GM12873 (cell line): ENCODE measurements around the gene IL3RA.

ENCODE experiments used
- TF ChIP-seq, protein P1 (sequence below): IDR thresholded peaks from 2 replicates; pipeline ENCODE4 v1.5.1; 2012; ENCODE audit warnings: low read depth, mild to moderate bottlenecking, moderate library complexity, low read length, control low read depth; ENCODE audit not compliant: insufficient read depth; ENCODE audit errors: missing control alignments

IL3RA gene

DNA sequence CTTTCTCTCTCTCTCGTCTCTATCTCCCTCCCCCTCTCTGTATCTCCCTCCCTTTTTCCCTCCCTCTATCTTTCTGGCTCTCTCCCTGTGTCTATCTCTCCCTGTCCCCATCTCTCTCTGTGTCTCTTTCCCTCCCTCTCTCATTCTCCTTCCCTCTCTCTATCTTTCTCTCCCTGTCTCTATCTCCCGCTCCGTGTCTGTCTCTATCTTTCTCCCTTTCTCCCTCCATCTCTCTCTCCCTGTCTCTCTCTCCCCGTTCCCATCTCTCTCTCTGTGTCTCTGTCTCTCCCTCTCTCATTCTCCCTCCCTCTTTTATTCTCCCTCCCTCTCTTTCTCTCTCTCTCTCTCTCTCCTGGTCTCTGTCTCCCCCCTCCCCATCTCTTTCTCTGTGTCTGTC, 22.9 kb downstream of the IL3RA start:
- TF ChIP-seq, protein P1, sequence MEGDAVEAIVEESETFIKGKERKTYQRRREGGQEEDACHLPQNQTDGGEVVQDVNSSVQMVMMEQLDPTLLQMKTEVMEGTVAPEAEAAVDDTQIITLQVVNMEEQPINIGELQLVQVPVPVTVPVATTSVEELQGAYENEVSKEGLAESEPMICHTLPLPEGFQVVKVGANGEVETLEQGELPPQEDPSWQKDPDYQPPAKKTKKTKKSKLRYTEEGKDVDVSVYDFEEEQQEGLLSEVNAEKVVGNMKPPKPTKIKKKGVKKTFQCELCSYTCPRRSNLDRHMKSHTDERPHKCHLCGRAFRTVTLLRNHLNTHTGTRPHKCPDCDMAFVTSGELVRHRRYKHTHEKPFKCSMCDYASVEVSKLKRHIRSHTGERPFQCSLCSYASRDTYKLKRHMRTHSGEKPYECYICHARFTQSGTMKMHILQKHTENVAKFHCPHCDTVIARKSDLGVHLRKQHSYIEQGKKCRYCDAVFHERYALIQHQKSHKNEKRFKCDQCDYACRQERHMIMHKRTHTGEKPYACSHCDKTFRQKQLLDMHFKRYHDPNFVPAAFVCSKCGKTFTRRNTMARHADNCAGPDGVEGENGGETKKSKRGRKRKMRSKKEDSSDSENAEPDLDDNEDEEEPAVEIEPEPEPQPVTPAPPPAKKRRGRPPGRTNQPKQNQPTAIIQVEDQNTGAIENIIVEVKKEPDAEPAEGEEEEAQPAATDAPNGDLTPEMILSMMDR: no peak

DNA sequence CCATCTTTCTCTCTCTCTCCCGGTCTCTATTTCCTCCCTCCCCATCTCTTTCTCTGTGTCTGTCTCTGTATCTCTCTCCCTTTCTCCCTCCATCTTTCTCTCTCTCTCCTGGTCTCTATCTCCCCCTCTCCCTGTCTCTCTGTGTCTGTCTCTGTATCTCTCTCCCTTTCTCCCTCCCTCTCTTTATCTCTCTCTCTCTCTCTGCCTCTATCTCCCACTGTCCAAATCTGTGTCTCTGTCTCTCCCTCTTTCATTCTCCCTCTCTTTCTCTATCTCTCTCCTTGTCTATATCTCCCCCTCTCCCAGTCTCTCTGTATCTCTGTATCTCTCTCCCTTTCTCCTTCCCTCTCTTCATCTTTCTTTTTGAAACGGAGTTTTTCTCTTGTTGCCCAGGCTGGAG, 23.6 kb downstream of the IL3RA start:
- TF ChIP-seq, protein P1: no peak

DNA sequence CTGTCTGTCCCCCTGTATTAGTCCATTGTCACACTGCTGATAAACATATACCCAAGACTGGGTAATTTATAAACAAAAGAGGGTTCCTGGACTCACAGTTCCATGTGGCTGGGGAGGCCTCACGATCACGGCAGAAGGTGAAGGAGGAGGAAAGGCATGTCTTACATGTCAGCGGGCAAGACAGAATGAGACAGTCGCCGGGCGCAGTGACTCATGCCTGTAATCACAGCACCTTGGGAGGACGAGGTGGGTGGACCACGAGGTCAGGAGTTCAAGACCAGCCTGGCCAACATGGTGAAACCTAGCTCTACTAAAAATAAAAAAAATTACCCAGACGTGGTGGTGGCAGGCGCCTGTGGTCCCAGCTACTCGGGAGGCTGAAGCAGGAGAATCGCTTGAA, 24.7 kb downstream of the IL3RA start:
- TF ChIP-seq, protein P1: no peak

DNA sequence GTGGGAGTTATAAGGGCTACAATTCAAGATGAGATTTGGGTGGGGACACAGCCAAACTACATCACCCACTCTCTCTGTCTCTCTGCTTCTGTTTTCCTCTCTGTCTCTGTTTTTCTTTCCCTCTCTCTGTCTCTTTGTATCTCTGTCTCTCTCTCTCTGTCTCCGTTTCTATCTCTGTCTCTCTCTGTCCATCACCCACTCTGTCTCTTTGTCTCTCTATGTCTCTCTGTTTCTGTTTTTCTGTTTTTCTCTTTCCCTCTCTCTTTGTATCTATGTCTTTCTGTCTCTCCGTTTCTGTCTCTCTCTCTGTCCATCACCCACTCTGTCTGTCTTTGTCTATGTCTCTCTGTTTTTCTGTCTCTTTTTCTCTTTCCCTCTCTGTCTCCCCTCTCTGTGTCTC, 25.3 kb downstream of the IL3RA start:
- TF ChIP-seq, protein P1: no peak

DNA sequence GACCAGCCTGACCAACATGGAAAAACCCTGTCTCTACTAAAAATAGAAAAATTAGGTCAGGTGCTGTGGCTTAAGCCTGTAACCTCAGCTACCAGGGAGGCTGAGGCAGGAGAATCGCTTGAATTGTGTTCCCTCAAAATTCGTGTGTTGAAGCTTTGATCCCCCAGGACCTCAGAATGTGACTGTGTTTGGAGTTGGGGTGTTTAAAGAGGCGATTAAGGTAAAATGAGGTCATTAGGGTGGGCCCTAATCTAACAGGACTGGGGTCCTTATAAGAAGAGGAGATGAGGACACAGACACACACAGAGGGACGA, 31.8 kb downstream of the IL3RA start:
- TF ChIP-seq, protein P1: no peak

DNA sequence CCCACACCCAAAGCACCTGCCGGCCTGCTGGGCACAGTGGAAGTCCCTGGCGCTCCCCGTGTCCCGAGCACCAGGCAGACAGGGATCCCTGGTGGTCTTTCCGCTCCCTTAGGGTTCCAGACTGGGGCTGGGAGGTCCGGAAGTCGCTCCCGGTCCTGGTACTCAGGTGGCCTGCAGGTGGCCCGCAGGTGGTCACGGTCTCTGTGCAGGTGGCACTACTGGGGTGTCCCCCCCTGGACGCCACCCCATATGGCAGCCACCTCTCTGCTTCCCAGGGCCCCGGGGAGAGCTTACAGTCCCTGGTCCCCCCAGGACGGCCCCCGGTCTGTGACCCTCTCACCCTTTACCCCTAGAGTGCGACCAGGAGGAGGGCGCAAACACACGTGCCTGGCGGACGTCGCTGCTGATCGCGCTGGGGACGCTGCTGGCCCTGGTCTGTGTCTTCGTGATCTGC, 41.7 kb downstream of the IL3RA start:
- TF ChIP-seq, protein P1: no peak

DNA sequence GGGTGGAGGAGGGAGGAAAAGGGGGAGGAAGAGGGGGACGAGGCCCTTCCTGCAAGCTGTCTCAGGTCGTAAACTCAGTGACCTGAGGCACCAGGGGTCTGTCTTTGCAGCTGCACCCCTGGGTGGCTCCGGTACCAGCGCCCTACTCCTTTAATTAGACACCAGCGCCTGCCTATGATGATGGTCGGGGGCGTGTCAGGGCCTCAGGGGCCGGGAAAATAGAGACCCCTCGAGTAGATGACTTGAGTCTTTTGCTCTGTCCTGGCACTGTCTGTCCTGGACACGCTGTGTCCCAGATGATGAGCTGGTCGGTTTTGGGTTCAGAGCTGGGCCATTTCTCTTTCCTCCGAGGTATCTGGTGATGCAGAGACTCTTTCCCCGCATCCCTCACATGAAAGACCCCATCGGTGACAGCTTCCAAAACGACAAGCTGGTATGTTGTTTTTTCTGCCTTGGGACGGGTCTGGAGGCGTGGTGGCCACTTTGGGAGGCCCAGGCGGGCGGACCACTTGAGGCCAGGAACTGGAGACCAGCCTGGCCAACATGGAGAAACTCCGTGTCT, 44.2 kb downstream of the IL3RA start:
- TF ChIP-seq, protein P1: no peak
